Karpas-422 (cell line): ENCODE data around the gene ODF2L. TPM values are rescaled to one million over a fixed set of nuclear protein-coding genes. Genes with fewer than 3 reads are reported as not detected.

Experiments
- DNase-seq: peaks from one replicate; pipeline ENCODE4 v3.0.0-alpha.2; 2015
- H2AFZ ChIP-seq: fragments of 200-600 bp; sonication (generic); 2 replicates; pipeline ENCODE4 v1.6.1; 2014; ENCODE audit warnings: antibody characterized with exemption, low read length, mixed read lengths
- H3K27ac ChIP-seq: fragments of 200-600 bp; sonication (generic); 2 replicates; pipeline ENCODE4 v1.5.1; 2014; ENCODE audit warnings: mild to moderate bottlenecking, low read length, moderate library complexity
- H3K27me3 ChIP-seq: fragments of 200-600 bp; sonication (generic); 2 replicates; pipeline ENCODE4 v1.6.1; 2014; ENCODE audit warnings: low read length, mixed read lengths
- H3K36me3 ChIP-seq: fragments of 200-600 bp; sonication (generic); 2 replicates; pipeline ENCODE4 v1.6.1; 2014; ENCODE audit warnings: low read length, mixed read lengths; ENCODE audit not compliant: insufficient read depth
- H3K4me1 ChIP-seq: fragments of 200-600 bp; sonication (generic); 2 replicates; pipeline ENCODE4 v1.6.1; 2014; ENCODE audit warnings: mild to moderate bottlenecking, low read length, mixed read lengths
- H3K4me2 ChIP-seq: fragments of 200-600 bp; sonication (generic); 2 replicates; pipeline ENCODE4 v1.6.1; 2014; ENCODE audit warnings: low read length, low read depth, mild to moderate bottlenecking; ENCODE audit not compliant: poor library complexity, severe bottlenecking
- H3K4me3 ChIP-seq: fragments of 200-600 bp; sonication (generic); 2 replicates; pipeline ENCODE4 v1.5.1; 2014; ENCODE audit warnings: mild to moderate bottlenecking, antibody characterized with exemption, low read length, mixed read lengths
- H3K79me2 ChIP-seq: fragments of 200-600 bp; sonication (generic); 2 replicates; pipeline ENCODE4 v1.6.1; 2014; ENCODE audit warnings: mild to moderate bottlenecking, low read length, mixed read lengths
- H3K9ac ChIP-seq: fragments of 200-600 bp; sonication (generic); 2 replicates; pipeline ENCODE4 v1.6.0; 2014; ENCODE audit warnings: low read length
- H3K9me2 ChIP-seq: fragments of 200-600 bp; sonication (generic), shearing (Covaris generic); replicated peaks from 2 replicates; pipeline ENCODE4 v1.6.0; 2014; ENCODE audit warnings: mild to moderate bottlenecking, low read length, moderate library complexity; ENCODE audit not compliant: insufficient read depth
- H3K9me3 ChIP-seq: fragments of 300-700, 200-600 bp; sonication (generic); 2 replicates; pipeline ENCODE4 v1.6.1; 2014; ENCODE audit warnings: low read length, mixed read lengths
- H4K20me1 ChIP-seq: fragments of 200-600 bp; sonication (generic); 2 replicates; pipeline ENCODE4 v1.6.1; 2014; ENCODE audit warnings: mild to moderate bottlenecking, antibody characterized with exemption, low read length, low read depth; ENCODE audit not compliant: insufficient read depth
- total RNA-seq: library from RNA; depleted of rRNA; stranded (reverse); fragments of >200 nt; shearing (Covaris generic); gene quantifications from 2 replicates; pipeline ENCODE4 v1.2.3, GENCODE V29; 2014; ENCODE audit warnings: low replicate concordance

The ODF2L gene
- total RNA-seq, 1 experiment from 2014 or later: 11.1 TPM

DNA sequence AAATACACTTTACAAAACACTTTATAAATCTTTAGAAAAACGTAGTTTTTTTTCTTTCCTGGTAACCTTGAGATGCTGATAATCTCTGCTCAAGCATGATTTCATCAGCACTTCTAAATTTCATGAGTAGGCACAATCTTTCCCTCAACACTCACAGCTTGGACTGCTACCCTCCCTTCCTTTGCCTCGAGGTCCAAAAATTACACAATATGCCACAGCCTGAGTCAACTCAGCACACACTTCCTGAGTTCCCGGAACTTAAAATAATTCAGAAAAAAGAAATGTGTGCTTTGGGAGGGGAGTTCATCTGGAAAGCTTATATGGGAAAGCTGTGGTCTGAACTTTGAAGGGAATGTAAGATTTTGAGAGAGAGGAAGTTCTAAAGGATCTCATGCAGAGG, 33.7 kb upstream of the ODF2L start:
- Histone ChIP-seq H3K4me2 (no peak overlapping the region), H3K9me3 (no peaks in the 10 kb centered on the region), H3K79me2 (no peaks in the 10 kb centered on the region), H3K36me3 (no peaks in the 10 kb centered on the region), H3K4me3 (no peak overlapping the region), H4K20me1 (no peaks in the 10 kb centered on the region), H3K27me3 (no peaks in the 10 kb centered on the region), H3K9me2 (no peaks in the 10 kb centered on the region), H2AFZ (no peak overlapping the region), H3K9ac (no peak overlapping the region), H3K27ac (no peak overlapping the region), H3K4me1 (no peaks in the 10 kb centered on the region)
- no peak for DNase-seq

DNA sequence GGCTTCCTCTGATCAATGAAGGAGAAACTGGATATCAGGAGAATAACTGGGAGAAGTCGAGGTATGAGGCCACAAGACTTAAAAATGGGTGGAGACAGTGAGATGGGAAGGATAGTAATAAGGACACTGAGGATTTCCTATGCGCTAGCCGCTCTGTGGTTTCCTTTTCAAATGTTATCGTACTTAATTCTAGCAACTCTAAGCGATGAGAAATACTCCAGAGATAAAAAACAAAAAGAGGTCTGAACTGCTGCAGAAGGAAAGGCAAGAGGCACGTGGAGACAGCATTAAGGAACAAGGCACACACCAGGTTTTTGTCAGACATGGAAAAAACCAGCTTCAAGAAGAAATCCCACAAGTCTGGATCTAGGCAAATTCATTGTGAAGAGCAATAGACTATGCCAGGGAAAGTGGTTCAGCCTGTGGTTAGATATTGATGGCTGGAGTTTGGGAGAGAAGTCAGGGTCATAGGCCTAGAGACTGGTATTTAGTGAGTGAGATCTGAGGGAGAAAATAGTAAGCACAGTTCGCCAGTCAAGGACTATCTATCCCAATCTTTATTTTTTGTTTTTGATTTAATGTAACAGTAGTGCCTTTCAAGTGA, 33.1 kb upstream of the ODF2L start:
- H3K9me2 ChIP-seq: no peaks in the 10 kb centered on the region
- H3K9me3 ChIP-seq: no peaks in the 10 kb centered on the region
- H2AFZ ChIP-seq: no peak overlapping the region
- no peaks in the 10 kb centered on the region for H3K79me2 ChIP-seq
- no peak overlapping the region for H3K9ac ChIP-seq
- no peak overlapping the region for H3K4me3 ChIP-seq
- no peaks in the 10 kb centered on the region for H3K36me3 ChIP-seq
- H3K4me2 ChIP-seq: no peak overlapping the region
- no peaks in the 10 kb centered on the region for H3K4me1 ChIP-seq
- no peaks in the 10 kb centered on the region for H4K20me1 ChIP-seq
- peak; percentile 6 for DNase-seq
- no peak overlapping the region for H3K27ac ChIP-seq
- no peaks in the 10 kb centered on the region for H3K27me3 ChIP-seq

DNA sequence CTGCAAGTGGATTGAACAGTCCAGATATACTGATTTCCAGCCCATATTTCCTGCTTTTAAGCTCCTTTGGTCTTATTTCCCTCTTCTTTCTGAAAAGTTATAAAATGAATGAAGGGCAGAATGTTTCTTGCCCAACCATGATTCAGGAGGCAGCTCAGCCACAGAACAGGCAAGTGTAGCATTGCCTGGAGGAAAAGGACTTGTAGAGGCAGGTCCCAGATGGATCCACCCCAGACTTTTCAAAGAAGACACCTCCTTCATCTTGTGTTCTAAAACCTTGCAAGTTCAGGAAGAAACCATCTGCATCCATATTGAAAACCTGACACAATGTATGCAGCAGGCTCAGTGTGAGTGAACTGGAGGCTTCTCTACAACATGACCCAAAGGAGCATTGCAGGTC, 27.8 kb upstream of the ODF2L start, which contains the start of gene CLCA2:
Gene CLCA2, plus strand, starts transcription at position 299 of the 400 bp plus-strand sequence. Its CDS starts 77 bp downstream, at position 376.
- no peak within 1 kb of the TSS for H3K4me3 ChIP-seq
- no peak within 1 kb of the TSS for H3K27ac ChIP-seq
- no peak for DNase-seq

DNA sequence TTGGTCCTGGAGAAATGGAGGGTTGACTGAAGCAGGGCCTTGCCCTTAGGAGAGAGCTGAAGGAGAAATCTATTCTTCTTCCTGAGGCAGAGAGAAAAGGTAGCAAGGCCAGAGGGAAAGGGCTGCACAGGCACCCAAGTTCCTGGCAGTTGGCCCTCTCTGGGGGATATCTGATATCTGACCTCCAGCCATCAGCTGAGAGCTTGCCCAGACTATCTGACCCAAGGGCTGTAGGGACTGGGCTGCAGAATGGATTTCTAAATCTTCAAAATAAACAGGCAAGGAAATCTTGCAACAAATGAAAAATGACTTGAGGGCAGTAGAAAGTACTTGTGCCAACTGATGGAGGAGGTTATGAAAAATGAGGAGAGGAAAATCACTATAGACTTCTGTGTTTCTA, 27.4 kb upstream of the ODF2L start:
- no peak for DNase-seq
- H4K20me1 ChIP-seq: no peaks in the 10 kb centered on the region
- no peak overlapping the region for H3K4me3 ChIP-seq
- no peak overlapping the region for H3K27ac ChIP-seq
- H2AFZ ChIP-seq: no peak overlapping the region
- no peaks in the 10 kb centered on the region for H3K27me3 ChIP-seq
- H3K4me1 ChIP-seq: no peaks in the 10 kb centered on the region
- no peaks in the 10 kb centered on the region for H3K79me2 ChIP-seq
- H3K9me3 ChIP-seq: no peaks in the 10 kb centered on the region
- H3K36me3 ChIP-seq: no peaks in the 10 kb centered on the region
- H3K9me2 ChIP-seq: no peaks in the 10 kb centered on the region
- H3K4me2 ChIP-seq: no peak overlapping the region
- H3K9ac ChIP-seq: no peak overlapping the region

More for the DNA sequence above, 27.8 kb upstream of the ODF2L start, which contains the start of gene CLCA2:
- no peaks in the 10 kb centered on the region for H3K4me1 ChIP-seq
- H3K79me2 ChIP-seq: no peaks in the 10 kb centered on the region
- no peaks in the 10 kb centered on the region for H4K20me1 ChIP-seq
- no peaks in the 10 kb centered on the region for H3K9me3 ChIP-seq
- no peaks in the 10 kb centered on the region for H3K36me3 ChIP-seq
- H3K9me2 ChIP-seq: no peaks in the 10 kb centered on the region
- H2AFZ ChIP-seq: no peak within 1 kb of the TSS
- no peak within 1 kb of the TSS for H3K9ac ChIP-seq
- H3K27me3 ChIP-seq: no peaks in the 10 kb centered on the region
- H3K4me2 ChIP-seq: no peak within 1 kb of the TSS

DNA sequence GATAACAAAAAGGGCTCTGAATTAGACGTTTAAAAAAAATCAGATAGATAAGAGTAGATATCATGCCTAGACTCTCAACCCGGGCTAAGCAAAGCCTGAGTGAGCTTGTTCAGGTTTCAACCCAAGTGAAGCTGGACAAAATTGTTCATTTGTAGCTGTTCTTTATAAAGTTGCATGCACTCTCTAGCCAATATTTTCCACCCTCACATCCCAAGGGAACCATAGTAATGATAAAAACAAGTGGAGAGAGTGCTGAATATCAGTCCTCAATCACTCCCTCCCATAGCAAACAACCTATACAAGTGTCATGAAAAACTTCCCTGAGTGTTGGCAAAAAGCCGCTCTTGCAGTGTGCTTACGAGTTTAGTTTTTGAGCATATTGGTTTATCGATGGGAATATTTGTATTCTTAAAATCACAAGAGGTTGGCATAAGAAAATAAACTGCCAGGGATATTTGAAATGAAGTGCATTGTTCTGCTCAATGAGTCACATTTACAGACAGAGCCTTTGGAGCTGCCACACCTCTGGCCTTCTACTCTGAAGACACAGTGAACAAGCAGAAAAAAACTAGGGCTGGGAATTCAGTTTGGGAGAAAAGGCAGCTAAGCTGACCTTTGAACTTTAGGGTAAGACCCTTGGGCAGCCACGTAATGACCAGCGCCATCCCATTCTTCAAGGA, 25.6 kb upstream of the ODF2L start:
- no peak overlapping the region for H3K4me2 ChIP-seq
- no peaks in the 10 kb centered on the region for H4K20me1 ChIP-seq
- H3K79me2 ChIP-seq: no peaks in the 10 kb centered on the region
- H3K27ac ChIP-seq: no peak overlapping the region
- no peaks in the 10 kb centered on the region for H3K27me3 ChIP-seq
- H3K4me3 ChIP-seq: no peak overlapping the region
- no peaks in the 10 kb centered on the region for H3K9me2 ChIP-seq
- H3K4me1 ChIP-seq: no peaks in the 10 kb centered on the region
- H2AFZ ChIP-seq: no peak overlapping the region
- no peaks in the 10 kb centered on the region for H3K9me3 ChIP-seq
- no peaks in the 10 kb centered on the region for H3K36me3 ChIP-seq
- no peak overlapping the region for H3K9ac ChIP-seq
- DNase-seq: peak; percentile 15

DNA sequence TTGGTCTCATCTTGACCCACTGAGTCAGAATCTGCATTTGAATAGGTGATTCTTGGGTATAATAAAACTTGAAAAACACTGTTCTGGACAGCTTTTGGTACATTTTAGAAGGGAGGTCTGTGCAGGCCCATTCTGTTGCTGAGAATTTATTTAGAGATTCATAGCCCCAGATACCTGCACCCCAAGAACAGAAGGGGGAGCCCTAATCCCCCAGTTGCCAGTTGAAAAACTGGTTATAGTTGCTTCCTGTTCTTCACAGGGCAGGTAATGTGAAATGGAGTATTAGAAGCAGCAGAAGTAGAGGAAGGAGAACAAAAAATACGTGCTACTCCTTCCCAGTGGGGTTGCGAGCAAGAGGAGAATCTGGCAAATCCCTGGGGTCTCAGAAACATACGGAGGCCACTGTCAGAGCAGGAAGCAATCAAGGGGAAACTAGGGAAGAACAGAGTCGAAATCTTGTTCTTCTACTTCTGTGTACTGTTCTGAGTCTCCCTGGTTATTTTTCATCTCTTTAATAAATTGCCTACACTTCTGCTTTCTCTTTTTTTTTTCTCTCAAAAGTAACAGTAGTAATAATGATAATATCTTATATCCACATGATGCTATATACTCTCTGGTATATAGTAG, 23.3 kb upstream of the ODF2L start:
- Histone ChIP-seq H4K20me1 (no peaks in the 10 kb centered on the region), H3K36me3 (no peaks in the 10 kb centered on the region), H3K79me2 (no peaks in the 10 kb centered on the region), H3K4me1 (no peaks in the 10 kb centered on the region), H3K4me3 (no peak overlapping the region), H3K9ac (no peak overlapping the region), H3K27ac (no peak overlapping the region), H3K27me3 (no peaks in the 10 kb centered on the region), H3K9me3 (no peaks in the 10 kb centered on the region), H2AFZ (peak overlapping the region; percentile 81; the same call in 1 of the 2 replicates), H3K4me2 (peak overlapping the region; percentile 46), H3K9me2 (no peaks in the 10 kb centered on the region)
- peak; percentile 75 for DNase-seq

DNA sequence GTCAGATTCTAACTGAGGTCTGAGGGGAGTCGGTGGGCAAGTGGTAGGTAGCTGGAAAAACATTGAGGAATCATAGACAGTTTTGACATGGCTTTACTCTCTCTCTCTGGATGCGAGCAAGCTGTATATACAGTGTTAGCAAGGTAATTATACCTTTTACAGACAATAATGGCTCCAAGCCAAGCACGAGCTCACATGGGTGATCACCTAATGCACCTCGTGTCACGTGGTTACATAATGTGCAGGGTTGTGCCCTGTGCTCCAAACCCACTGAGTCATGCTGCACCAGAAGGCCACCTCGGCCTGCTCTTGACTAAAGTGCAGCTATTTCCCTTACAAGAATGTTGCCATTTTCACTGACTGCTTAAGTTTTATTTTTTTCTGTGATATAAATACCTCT, 20.2 kb upstream of the ODF2L start:
- Histone ChIP-seq H3K79me2 (no peaks in the 10 kb centered on the region), H3K27ac (no peak overlapping the region), H3K9me2 (no peaks in the 10 kb centered on the region), H3K27me3 (no peaks in the 10 kb centered on the region), H3K36me3 (no peaks in the 10 kb centered on the region), H2AFZ (no peak overlapping the region), H4K20me1 (no peaks in the 10 kb centered on the region), H3K9ac (no peak overlapping the region), H3K4me1 (no peaks in the 10 kb centered on the region), H3K4me3 (no peak overlapping the region), H3K9me3 (no peaks in the 10 kb centered on the region), H3K4me2 (no peak overlapping the region)
- no peak for DNase-seq

DNA sequence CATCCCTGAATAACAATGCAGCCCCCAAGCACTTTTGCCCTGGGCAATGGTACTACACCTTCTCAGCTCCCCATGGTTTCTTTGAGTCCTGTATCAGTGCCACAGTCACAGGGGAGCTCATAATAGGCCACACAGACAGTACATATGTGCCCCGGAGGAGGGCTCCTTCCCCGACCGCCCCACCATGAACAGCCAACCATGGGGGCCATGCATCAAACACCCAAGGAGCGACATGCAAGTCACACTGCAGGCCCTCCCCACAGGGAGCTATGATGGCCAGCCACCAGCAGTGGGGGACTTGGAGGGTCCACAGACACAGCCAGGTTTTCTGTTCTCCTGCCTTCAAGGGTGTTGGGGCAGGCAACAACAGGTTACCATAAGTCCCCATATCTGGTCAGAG, 14.8 kb upstream of the ODF2L start:
- DNase-seq: no peak
- no peak overlapping the region for H2AFZ ChIP-seq
- no peak overlapping the region for H3K9ac ChIP-seq
- H3K4me2 ChIP-seq: no peak overlapping the region
- H3K79me2 ChIP-seq: no peaks in the 10 kb centered on the region
- H3K36me3 ChIP-seq: no peaks in the 10 kb centered on the region
- H3K4me1 ChIP-seq: no peaks in the 10 kb centered on the region
- no peaks in the 10 kb centered on the region for H4K20me1 ChIP-seq
- no peaks in the 10 kb centered on the region for H3K9me3 ChIP-seq
- no peaks in the 10 kb centered on the region for H3K27me3 ChIP-seq
- H3K4me3 ChIP-seq: no peak overlapping the region
- no peaks in the 10 kb centered on the region for H3K9me2 ChIP-seq
- H3K27ac ChIP-seq: no peak overlapping the region
